GM21786 (cell line): ENCODE measurements around the gene PGRMC2.

Experiments
- ATAC-seq: cut with Tn5 transposase; IDR thresholded peaks from one replicate; pipeline ENCODE4 v1.9.1; 2021; ENCODE audit not compliant: unreplicated experiment

PGRMC2 gene

DNA sequence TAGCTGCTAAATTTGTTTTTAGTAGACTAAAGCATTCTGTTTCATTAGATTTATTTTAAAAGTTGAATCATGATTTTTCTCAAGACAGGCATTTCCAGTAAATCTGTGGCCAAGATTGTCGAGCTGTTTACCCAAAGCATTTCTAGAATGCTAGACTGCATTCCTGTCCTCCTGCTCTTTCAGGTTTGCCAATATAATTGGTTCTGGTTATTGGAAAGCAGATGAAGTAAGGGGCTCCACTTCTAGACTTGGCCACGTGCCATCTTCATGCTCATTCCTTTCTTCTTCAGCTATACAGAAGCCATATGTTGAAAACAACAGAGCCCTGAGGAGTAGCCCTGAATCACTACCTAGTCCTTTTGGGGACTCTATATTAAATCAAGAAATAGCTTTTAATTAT, 62.5 kb downstream of the PGRMC2 start:
- no peak for ATAC-seq

DNA sequence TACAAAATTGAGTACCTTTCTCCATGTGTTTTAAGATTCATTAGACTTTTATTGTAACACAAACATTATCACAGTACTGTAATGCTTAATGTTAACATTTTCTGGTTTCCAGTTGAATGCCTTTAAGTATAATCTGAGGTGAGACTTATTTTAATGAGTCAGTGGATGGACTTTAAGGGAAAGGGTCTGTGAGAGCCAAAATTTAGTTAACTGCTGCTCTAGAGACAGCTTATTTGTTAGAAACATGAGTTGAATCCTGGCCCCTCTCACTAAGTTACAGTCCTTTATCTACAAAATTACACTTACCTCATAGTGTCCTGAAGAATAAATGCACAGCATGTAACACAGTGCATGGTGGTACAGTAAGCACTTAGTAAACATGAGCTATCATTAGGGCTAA, 66.0 kb downstream of the PGRMC2 start:
- no peak for ATAC-seq

DNA sequence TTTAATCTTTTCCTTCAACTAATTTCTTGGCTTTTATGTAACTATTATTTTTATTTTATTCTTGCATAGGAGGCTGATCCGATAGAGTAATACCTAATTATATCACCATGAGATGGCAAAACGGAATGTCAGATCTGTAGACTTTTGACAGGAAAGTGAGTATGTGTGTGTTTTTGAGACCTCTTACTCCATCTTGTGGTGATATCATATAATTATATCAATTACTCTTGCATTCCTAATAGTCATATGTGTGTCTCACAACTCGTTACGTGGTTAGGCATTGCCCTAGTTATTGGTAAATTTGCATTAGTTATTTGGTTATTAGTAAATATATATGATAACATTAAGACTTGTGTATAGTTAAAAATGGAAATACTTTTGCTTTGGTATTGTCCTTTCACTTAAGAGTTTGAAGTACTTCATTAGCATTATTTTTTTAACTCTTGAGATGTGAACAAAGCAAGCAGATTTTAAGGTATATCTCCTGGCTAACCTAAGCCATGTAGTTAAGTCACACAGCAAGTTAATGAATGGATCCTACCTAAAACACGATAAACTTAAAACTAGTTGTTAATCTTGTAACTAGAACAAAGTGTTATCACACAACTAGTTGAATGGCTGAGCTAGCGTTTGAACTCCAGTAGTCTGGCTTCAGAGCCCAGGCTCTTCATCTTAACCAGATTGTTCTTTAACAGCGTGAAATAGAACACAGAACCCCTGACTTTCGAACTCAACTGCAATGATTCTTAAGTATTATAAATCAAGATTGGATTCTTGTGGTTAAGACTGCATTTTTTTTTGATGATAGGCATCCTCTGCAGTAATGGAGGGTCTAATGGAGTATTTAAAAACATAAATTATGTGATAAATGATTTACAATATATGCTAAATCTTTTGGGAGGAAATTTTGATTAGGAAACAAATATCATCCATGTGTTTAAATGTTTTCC, 67.1 kb downstream of the PGRMC2 start:
- peak; percentile 84 for ATAC-seq
